Adipocyte (in vitro differentiated cells): ENCODE measurements around the gene C12orf76.
A peak's percentile ranks its signal among the peaks of the same experiment; 100 is the strongest.
"Not testable (repeated sequence)": the region's sequence is repeated elsewhere in the genome, so short reads cannot be mapped to it uniquely, and the experiment has no call there.

Experiments
- DNase-seq: peaks from one replicate; pipeline ENCODE4 v3.0.0-alpha.2; 2015; ENCODE audit warnings: low read depth
- H3K27me3 ChIP-seq: replicated peaks from 2 replicates; pipeline ENCODE4 v1.7.0; 2013; ENCODE audit warnings: mild to moderate bottlenecking, low read length, moderate library complexity; ENCODE audit not compliant: control insufficient read depth, insufficient read depth
- H3K36me3 ChIP-seq: 2 replicates; pipeline ENCODE4 v1.7.0; 2013; ENCODE audit warnings: low read length, mild to moderate bottlenecking, moderate library complexity; ENCODE audit not compliant: control insufficient read depth, insufficient read depth, severe bottlenecking
- H3K4me1 ChIP-seq: 2 replicates; pipeline ENCODE4 v1.7.0; 2013; ENCODE audit warnings: mild to moderate bottlenecking, low read length, moderate library complexity; ENCODE audit not compliant: control insufficient read depth, insufficient read depth
- H3K4me3 ChIP-seq: 2 replicates; pipeline ENCODE4 v1.7.0; 2013; ENCODE audit warnings: mild to moderate bottlenecking, low read length, moderate library complexity
- H3K9ac ChIP-seq: 2 replicates; pipeline ENCODE4 v1.7.0; 2013; ENCODE audit warnings: mild to moderate bottlenecking, low read length, moderate library complexity
- H3K9me3 ChIP-seq: 2 replicates; pipeline ENCODE4 v1.7.0; 2013; ENCODE audit warnings: mild to moderate bottlenecking, low read length, moderate library complexity; ENCODE audit not compliant: control insufficient read depth

Gene C12orf76

GRCh38 chr12:110058875-110059615 lies 10.7 kb upstream of the C12orf76 start:
- H3K27me3 ChIP-seq, result no peaks in the 10 kb centered on the region
- no peaks in the 10 kb centered on the region for H3K9me3 ChIP-seq
- H3K4me3 ChIP-seq, result no peak overlapping the region
- H3K36me3 ChIP-seq, result no peaks in the 10 kb centered on the region
- peaks cover 6% of the 10 kb centered on the region for H3K4me1 ChIP-seq
- H3K9ac ChIP-seq, result no peak overlapping the region
- no peak for DNase-seq

GRCh38 chr12:110056643-110057042 lies 8.3 kb upstream of the C12orf76 start:
- H3K36me3 ChIP-seq, H3K27me3 ChIP-seq, H3K9me3 ChIP-seq, H3K4me3 ChIP-seq, DNase-seq, H3K9ac ChIP-seq, H3K4me1 ChIP-seq: not testable (repeated sequence)

- H3K9me3 ChIP-seq, H3K9ac ChIP-seq, H3K4me3 ChIP-seq, H3K27me3 ChIP-seq, H3K36me3 ChIP-seq, H3K4me1 ChIP-seq: not testable (repeated sequence)
- DNase-seq, result peak; percentile 53
Measured at GRCh38 chr12:110055375-110056352, 7.3 kb upstream of the C12orf76 start.

- peaks cover 22% of the 10 kb centered on the region for H3K4me1 ChIP-seq
- H3K36me3 ChIP-seq, result no peaks in the 10 kb centered on the region
- no peak for DNase-seq
Measured at GRCh38 chr12:110050927-110051326, 2.6 kb upstream of the C12orf76 start.

GRCh38 chr12:110049666-110050065 lies 1.3 kb upstream of the C12orf76 start:
- DNase-seq, H3K27me3 ChIP-seq, H3K36me3 ChIP-seq, H3K9ac ChIP-seq, H3K4me3 ChIP-seq, H3K9me3 ChIP-seq: not testable (repeated sequence)
- H3K4me1 ChIP-seq, result peaks cover 22% of the 10 kb centered on the region

More at GRCh38 chr12:110050927-110051326, 2.6 kb upstream of the C12orf76 start:
- Histone ChIP-seq H3K4me3 (no peak overlapping the region), H3K9ac (no peak overlapping the region), H3K9me3 (no peaks in the 10 kb centered on the region), H3K27me3 (no peaks in the 10 kb centered on the region)

- H3K36me3 ChIP-seq, result not testable (repeated sequence)
Measured at GRCh38 chr12:110049034-110049433, 712 bp upstream of the C12orf76 start.

GRCh38 chr12:110047297-110047940 lies 903 bp downstream of the C12orf76 start:
- Histone ChIP-seq H3K4me3 (peak overlapping the region; percentile 91), H3K4me1 (peaks cover 33% of the 10 kb centered on the region), H3K9me3 (no peaks in the 10 kb centered on the region), H3K9ac (peak overlapping the region; percentile 86), H3K27me3 (no peaks in the 10 kb centered on the region), H3K36me3 (peaks cover under 1% of the 10 kb centered on the region)
- no peak for DNase-seq

More at GRCh38 chr12:110049034-110049433, 712 bp upstream of the C12orf76 start:
- not testable (repeated sequence) for H3K27me3 ChIP-seq, H3K9me3 ChIP-seq, DNase-seq
- peaks cover 22% of the 10 kb centered on the region for H3K4me1 ChIP-seq
- peak overlapping the region; percentile 91 for H3K4me3 ChIP-seq
- peak overlapping the region; percentile 86 for H3K9ac ChIP-seq

- peak overlapping the region; percentile 86 for H3K9ac ChIP-seq
- H3K36me3 ChIP-seq, result peaks cover 8% of the 10 kb centered on the region
- peaks cover 39% of the 10 kb centered on the region for H3K4me1 ChIP-seq
- no peaks in the 10 kb centered on the region for H3K27me3 ChIP-seq
- H3K4me3 ChIP-seq, result peak overlapping the region; percentile 91
- no peak for DNase-seq
- H3K9me3 ChIP-seq, result no peaks in the 10 kb centered on the region
Measured at GRCh38 chr12:110046451-110047187, 1.7 kb downstream of the C12orf76 start.

- Histone ChIP-seq H3K27me3 (no peaks in the 10 kb centered on the region), H3K9me3 (no peaks in the 10 kb centered on the region), H3K9ac (peak overlapping the region; percentile 59), H3K4me3 (no peak overlapping the region), H3K4me1 (peaks cover 44% of the 10 kb centered on the region), H3K36me3 (peaks cover 27% of the 10 kb centered on the region)
- DNase-seq, result no peak
Measured at GRCh38 chr12:110042264-110042663, 6.1 kb downstream of the C12orf76 start.

GRCh38 chr12:110039085-110039807 lies 9.1 kb downstream of the C12orf76 start:
- peaks cover 47% of the 10 kb centered on the region for H3K36me3 ChIP-seq
- DNase-seq, result peak; percentile 89

More at GRCh38 chr12:110039085-110039807, 9.1 kb downstream of the C12orf76 start:
- Histone ChIP-seq H3K27me3 (no peaks in the 10 kb centered on the region), H3K9ac (peak overlapping the region; percentile 3), H3K4me3 (peak overlapping the region; percentile 4), H3K9me3 (no peaks in the 10 kb centered on the region), H3K4me1 (peaks cover 33% of the 10 kb centered on the region)
